IPS DF 19.7 (cell line): ENCODE results near the gene PRXL2B.
A peak's percentile ranks its signal among the peaks of the same experiment; 100 is the strongest.
"Not testable (repeated sequence)": the region's sequence is repeated elsewhere in the genome, so short reads cannot be mapped to it uniquely, and the experiment has no call there.

Source experiments
- DNase-seq: peaks from one replicate; pipeline ENCODE4 v3.0.0-alpha.2; 2013; ENCODE audit warnings: low read depth, low spot score

Gene PRXL2B, protein sequence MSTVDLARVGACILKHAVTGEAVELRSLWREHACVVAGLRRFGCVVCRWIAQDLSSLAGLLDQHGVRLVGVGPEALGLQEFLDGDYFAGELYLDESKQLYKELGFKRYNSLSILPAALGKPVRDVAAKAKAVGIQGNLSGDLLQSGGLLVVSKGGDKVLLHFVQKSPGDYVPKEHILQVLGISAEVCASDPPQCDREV

DNA sequence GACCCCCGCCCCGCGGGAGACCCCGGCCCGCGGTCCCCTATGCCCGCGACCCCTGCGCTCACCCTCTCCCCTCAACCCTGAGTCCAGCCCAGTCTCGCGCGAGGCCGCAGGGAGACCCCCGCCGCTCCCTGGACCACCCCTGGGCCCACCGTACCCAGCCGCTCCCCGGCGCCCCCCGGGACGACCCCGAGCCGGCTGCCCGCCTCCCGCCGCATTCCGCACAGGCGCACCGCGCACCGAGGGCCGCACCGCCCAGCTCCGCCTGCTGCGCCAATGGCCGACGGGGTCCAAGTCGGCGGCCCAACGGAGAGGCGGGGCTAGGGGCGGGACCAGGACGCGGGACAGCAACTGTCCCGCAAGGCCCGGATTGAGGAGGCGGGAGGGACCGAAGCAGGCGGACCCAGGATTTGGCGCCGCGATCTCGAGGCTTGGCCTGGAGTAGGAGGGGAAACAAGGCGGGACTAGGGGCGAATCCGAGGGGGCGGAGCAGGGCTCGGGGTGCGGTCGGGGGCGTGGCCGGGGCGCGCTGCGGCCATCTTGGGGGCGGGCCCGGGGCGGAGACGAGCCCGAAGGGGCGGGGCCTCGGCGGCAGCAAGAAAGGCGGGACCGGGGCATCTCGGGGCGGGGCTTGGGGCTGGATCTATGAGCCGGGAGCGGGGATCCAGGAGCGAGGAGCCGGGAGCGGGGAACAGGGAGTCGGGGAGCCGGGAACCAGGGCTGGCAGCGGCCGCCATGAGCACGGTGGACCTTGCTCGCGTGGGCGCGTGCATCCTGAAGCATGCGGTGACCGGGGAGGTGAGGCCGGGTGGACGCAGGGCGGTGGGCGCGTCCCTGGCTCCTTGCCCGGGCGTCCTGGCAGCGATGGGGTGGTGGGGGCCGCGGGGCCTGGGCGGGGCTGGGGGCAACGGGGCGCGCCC, at the start of gene PRXL2B:
Gene PRXL2B, plus strand, starts transcription at position 624 of the 917 bp plus-strand sequence. Its CDS starts 109 bp downstream, at position 733.
- peak; percentile 83 for DNase-seq

DNA sequence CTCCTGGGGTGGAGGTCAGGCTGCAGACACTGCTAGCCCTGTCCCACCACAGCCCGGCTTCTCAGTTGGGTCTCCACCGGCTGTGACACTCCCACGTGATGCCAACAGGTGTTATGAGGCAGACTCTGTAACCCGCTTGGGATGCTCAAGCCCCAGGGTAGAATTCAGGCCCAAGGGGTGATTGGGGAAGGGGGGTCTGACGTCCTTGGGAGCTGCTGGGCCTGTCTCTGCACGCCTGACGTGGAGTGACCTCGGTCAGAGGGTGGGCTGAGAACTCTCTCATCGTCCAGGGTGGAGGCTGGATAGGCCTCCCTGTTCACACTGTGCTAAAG, 48.8 kb upstream of the PRXL2B start:
- no peak for DNase-seq

DNA sequence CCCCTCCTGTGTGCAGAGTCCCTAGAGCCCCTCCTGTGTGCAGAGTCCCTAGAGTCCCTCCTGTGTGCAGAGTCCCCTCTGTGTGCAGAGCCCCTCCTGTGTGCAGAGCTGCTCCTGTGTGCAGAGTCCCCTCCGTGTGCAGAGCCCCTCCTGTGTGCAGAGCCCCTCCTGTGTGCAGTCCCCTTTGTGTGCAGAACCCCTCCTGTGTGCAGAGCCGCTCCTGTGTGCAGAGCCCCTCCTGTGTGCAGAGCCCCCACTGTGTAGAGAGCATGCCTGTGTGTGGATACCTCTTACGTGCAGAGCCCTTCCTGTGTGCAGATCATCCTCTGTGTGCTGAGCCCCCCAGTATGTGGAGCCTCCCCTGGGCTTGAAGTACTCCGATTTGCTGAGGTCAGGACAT, 48.2 kb upstream of the PRXL2B start:
- DNase-seq = no peak

DNA sequence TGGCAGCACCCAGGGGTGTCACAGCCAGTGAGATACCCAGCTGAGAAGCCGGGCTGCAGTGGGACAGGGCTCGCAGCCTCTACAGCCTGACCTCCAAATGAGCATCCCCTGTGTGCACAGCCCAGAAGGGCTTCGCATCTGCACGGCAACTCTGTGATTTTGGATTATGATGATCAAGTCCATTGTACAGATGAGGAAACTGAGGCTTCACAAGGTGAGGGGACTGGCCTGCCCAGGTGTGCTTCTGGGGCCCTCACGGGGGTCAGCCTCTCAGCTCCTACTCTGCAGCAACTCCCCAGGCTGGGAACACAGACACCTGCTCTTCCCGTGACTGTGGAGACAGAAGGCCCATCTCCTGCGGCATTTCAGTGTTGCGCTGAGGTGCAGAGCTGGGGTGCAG, 47.7 kb upstream of the PRXL2B start:
- DNase-seq = no peak

DNA sequence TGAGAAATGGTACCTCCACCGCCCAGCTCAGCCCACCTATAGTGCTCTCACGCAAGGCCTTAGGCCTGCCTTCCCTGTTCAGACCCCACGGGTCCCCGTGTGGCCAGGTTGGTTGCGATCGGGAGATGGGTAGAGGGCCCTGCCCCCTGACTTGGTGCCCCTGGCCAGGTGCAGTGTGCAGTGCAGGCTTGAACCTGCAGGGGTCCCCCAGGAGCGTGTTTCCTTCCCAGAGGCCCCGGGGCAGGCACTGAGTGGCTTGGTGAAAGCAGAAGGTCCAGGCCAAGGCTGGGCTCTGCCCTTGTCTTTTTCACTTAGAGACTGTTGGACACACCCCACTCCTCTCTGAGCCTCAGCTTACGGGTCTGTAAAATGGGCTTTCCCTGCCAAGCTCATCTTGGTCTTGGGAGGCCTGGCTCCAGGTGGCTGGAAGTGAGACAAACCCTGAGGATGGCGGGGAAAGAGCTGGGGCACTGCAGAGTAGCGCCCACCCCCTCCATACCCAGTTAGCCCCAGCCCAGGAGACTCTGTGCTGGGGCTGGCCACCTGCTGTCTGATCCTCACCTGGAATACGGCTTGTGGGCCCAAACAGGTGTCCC, 47.2 kb upstream of the PRXL2B start:
- no peak for DNase-seq

DNA sequence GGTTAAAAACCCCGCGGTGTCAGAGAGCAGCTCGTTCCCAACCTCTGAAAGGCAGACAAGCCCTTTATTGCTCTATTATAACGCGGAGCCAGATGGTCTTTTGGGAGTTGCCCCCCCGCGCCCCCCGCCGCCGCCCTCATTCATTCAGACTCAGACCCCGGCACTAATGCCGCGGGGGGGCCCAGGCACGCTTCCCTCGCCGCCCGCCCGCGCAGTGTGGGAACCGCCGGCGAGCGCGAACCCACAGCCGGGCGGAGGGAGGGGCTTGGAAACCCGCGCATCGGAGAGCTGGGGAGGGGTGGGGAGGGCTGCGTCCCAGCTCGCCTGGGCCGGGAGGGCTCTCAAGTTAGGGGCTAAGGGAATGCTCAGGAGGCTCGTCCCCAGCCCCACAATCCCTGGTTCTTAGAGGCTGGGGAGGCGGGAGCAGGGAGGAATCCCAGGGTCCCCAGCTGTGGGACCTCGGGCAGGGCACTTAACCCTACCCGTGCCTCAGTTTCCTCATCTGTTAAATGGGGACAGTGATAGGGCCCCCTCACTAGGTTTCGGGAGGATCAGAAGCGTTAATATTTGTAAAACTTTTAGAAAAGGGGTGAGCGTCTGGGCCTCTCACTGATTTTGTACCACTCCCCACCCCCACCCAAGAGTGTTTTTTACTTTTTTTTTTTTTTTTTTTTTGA, 45.6 kb upstream of the PRXL2B start:
- no peak for DNase-seq

DNA sequence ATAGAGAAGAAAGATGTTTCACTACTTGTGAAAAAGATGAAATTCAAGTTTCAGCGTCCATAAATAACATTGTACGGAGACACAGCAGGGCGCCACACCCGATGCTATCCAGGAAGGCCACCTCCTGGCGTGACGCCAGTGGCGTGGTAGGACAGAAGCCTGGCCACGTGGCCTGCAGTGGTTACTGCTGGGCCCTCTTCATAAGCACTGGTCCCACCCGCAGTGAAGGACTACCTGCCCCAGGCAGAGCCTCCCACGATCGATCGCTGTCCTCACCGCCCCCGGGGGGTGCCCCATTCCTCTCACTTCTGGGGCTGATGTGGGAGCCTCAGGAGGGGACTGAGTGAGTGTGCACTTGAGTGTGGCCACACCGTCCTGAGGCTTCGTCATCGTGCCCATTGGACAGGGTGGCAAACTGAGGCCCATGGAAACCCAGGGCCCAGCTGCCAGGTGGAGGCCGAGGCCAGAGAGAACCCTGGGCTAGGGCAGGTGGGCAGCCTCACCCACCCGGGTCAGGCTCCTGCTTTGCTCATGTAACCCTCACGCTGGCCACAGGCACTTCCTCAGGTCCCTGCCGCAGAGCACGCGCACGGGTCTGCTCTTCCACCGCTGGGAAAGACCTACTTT, 44.8 kb upstream of the PRXL2B start:
- DNase-seq = no peak

DNA sequence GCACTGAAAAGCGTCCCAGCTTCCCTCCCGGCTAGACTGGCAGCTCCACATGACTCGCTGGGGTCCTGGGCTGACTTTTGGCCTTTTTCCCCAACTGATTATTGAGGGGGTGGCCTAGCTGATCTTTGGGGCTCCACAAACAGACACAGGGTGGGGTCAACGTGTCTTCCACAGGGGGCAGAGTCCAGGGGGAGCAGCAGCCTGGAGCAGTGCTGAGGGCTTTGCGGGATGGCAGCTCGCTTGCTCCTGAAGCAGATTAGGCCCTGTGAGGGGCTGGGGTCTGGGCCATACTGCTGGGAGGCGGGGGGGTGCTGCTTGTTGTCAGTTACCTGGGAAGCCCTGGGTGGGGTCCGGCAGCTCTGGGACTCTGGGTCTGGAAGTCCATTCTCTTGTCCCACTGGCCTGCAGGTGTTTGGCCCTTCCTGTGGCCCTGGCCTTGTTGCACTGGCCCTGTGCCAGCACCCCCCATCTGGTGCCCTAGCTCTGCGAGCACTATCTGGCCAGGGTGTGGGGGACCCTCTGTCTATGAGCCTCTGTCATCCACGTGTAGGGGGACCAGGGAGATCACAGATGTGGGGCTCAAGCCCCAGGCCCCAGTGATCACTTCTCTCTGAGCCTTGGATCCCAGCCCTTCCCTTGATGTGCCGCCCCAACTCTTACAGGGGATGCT, 44.2 kb upstream of the PRXL2B start:
- DNase-seq = no peak

DNA sequence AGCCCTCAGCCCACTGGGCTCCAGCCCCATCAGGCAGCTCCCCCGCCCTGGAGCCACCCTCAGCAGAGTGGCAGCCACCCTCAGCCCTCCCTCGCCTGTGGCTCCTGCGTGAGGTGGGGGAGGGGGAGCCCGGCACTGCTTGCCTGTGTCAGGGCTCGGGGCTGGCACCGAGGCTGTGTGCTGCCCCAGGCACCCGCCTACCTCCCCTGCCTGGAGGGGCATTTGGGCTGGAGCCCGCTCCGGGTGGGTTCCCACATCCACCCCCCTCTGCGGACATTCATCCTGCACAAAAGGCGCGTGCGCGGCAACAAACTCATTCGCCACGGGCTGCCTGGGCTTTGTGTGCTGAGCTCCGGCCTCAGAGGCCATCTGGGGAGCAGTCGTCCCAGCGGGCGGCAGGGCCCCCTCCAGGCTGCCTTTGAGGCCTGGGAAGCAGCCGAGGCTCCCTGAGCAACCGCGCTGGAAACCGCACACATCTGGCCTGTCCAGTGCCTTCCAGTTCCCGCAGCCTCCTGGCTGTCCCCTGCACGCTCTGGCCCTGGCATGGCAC, 43.0 kb upstream of the PRXL2B start:
- no peak for DNase-seq

DNA sequence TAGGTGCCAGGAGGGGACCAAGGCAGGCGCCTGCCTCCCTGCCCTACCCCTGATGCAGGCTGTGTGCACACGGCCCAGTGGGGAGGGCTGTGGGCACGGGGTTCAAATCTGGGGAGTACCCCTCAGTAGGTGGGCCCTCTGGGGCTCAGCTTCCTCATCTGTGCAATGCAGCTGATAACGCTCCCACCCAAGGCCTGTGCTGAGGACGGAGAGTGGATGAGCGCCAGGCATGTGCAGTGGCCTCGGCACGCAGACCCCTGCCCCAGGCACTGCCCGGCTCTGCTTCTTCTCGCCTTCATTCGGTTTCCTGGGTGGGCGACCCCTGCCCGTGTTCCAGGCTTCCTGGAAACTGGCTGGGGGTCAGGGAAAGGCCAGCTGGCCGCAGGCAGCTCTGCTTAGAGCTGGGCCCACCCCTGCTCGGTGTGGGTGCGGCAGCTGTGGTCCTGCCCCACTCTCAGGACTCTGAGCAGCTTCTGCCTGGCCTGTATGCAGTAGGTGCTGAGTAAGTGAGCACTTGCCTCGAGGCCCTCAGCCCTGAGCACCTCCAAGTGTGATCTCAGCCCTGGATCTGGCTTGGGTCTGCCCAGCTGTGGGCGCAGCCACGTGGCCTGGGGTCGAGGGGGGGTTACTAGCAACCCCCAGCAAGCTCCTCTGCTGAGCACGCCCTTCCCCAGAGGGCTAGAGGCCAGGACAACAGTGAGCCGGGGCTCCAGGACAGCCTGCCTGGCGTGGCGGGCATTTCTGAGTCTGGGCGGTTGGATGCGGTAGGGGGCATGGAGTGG, 42.3 kb upstream of the PRXL2B start:
- no peak for DNase-seq

DNA sequence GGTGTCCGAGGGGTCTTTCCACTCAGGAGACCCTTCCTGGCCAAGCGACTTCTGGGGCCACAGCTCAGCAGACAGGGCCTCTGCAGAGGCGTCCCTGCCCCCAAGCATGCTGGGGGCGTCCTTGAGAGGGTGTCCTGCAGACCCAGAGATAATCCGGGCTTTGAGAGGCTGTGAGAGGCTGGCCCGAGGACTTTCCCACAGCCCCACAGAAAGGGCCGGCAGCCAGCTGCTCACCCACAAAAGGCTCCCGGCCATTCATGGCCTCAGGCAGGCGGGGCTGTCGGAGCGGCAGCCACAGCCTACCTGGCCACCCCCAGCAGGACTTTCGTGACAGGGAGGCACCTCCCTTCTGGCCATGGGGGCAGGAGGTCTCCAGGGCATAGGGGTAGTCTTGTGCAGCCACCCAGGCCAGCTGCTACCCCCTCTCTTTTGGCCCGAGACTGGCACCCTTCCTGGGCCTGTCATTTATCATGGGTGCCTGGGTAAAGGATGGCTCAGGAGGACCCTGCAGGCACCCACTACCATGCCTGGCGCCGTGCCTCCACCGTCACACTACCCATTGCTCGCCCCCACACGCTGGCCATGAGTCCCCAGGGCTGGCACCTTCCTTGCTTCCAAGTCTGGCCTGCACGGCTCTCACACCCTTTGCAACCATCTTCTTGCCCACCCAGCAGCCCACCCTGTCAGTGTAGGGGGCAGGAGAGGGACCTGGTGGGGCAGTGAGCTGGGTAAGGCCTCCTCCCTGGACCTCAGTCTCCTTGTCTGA, 41.5 kb upstream of the PRXL2B start:
- no peak for DNase-seq

DNA sequence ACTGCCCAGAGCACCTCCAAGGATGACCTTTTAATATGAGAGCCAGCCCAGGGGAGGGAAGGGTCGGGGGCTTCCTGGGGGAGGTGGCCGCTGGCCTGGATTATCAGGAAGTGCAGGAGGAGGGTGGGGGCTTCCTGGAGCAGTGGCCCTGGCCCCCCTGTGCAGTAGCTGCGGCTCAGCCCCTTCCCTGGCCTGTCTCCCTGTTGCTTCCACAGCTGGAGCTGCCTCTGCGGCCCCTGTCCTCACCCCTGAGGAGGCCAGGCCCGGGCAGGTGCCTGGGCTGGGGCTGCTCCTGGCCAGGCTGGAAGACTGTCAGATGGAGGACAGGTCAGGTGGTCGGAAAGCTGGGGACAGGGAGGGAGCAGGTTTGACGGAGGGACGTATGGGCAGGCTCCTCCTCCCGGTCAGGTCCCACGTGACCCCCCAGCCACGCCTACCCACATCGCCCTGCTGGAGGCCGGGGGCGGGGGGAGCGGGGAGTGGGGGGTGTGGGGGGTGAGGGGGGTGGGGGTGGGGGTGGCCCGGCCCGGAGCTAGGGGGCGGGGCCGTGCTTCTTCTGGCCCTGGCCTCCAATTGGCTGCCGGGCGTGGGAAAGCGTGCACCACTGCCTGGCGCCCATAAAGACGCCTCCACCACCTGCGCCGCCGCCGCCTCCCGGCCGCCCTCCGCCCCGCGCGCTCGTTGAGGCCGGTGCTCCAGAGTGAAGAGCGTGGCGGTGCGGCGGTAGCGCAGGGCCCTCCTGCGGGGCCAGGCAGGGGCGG, 40.6 kb upstream of the PRXL2B start:
- DNase-seq = no peak

DNA sequence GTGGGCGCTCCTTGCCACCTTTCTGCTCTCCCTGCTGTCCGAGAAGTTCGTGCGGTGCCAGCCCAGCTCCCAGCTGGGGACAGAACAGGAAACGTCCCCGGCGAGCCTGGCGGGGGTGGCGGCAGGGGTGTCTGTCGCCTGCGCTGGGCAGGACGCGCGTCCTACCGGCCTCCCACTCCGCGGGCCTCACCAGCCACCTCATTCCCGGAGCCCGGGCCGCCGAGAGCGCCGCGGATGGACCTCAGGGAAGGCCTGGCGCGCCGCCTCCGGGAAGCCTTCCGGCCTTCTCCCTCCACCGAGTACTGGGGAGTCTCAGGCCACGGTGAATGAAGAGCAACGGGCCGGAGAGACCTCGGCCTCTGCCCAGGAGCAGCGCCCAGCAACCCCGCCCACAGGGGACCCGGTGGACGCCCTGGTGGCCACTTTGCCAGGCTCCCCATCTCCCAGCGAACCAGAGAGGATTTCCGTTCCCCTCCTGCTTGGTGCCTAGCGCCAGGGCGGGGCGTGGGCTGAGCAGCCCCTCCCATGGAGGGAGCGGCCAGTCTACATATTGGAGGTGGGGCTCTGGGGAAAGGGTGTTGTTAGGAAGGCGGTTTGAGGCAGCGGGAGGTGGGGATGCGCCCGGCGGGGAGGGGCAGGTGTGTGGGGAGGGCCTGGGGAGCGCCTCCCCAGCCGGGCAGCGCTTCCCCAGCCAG, 39.9 kb upstream of the PRXL2B start:
- DNase-seq = no peak

DNA sequence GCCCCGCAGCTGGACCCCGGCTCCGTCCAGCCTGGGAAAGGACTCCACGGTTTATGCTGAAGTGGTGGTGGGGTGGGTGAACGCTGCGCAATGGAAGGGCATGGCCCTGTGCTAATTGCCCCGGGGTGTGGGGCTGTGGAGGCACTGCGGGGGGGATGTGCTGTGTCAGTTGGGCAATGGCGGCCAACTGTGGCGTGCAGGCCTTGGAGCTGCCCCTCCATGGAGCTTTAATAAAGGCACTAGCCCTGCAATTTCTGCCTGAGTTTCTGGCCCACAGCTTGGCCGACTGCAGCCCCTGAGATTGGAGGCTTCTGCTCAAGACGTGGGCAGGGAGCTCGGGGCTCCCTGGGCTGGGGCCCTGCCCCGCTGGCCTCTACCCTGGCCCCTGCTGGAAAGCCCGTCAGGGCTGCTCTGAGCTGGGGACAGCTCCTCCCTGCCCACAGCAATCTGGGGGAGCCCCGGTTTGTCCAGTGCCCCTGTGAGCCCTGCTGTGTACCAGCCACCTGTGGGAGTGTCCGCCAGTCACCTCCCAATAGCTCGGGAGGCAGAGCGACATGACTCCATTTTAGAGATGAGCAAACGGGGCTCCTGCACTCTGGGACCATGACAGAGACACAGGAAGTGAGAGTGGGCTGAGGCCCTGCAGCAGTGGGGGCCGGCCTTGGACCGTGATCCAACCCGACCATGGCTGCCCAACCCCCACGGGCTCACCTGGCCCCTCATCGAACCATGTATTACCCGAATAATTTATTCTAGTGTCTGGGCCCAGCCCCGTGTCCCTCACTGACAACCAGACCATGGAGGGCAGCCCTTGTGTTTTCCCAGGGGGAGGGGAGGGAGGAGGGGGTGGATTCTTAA, 39.1 kb upstream of the PRXL2B start:
- no peak for DNase-seq

DNA sequence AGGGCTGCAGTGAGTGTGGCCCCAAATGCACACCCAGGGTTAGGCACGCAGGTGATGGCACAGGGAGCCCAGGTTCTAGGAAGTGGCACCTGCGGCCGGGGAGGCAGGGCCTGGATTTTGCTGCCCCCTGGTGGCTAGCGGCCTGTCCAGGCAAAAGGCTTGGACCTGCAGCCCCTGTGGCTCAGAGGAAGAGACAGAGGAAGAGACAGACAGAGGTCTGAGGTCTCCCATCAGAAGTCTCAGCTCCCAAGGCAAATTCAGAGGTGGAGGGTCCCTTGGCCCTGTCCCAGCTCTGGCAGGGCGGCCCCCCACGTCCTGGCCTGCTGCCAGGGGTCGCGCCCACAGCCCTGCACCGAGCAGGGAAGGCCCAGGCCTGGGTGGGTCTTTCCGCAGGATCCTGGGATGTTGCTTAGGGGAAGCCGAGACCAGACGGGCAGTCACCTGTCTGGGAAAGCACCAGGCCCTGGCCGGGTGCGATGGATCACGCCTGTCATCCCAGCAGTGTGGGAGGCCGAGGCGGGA, 38.4 kb upstream of the PRXL2B start:
- no peak for DNase-seq

DNA sequence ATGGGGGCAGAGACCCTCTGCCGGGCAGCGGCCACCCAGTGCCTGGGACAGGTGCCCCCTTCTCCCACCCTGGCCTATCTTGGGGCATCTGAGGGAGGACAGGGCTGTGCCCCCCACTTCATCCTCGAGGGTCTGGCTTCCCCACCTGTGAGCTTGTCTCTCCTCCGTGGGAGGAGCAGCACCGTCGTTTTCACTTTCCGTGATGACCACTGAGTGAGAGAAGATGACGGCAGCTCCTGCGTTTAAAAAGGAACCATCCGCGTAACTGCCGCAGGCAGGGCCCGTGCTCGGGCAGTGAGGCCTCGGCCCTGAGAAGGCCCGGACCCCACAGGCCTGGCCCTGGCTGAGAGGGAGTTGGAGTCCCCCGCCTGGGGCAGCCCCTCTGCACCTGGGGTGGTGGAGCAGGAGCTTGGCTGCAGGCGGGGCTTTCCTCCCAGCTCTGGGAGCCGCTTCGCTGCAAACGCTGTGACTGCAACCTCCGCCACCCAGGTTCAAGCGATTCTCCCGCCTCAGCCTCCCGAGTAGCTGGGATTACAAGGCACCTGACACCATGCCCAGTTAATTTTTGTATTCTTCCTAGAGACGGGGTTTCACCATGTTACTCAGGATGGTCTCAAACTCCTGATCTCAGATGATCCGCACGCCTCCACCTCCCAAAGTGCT, 37.1 kb upstream of the PRXL2B start:
- not testable (repeated sequence) for DNase-seq
